Islet of Langerhans (tissue), 1 donor: ENCODE data around the gene NTS.

ENCODE experiments used
- FAIRE-seq: peaks from one replicate; lab custom pipeline; 2011; peaks lifted over from hg19 to GRCh38; lab: Jason Lieb, UNC

NTS gene

DNA sequence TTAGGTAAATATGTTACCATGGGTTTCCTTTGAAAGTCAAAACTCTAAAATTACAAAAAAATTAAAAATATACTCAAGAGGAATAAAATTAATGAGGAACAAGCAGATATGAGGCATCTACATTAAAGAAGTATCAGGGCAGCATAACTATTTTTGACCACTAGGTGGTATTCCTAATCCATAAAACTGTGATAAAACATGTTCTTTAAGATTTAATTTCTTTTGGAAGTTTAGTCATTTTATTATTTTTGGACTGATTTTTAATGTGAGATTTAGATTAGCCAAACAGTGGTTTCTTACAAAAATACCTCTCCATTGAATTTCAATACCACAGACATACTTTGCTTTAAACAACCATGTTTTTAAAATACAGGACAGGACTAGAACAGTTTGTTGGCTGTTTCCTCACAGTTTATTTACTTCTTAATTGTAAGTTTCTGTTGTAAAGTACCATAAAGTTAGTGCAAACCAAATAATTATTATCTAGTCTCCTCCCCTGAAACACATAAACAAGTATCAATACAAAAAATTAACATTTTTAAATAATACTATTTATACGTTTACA is 49.8 kb downstream of the NTS start:
- FAIRE-seq = peak; percentile 94

DNA sequence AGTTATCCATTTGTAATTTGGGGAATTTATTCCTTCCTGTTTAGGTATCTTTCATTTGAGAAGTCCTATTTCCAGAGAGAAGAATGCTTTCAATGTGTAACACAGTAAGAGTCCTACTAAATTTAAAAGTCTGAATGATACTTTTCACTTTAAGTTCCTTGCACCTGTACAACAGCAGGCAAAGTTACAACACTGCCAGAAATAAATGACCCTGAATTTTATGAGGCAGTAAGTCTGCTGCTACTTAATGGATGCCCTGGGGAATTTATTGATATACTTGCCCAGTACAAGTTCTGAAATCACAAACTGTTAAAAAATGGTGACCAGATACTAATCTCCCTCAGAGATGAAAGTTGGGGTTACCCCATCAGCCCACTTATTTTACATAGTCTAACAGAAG is 53.1 kb downstream of the NTS start:
- no peak for FAIRE-seq
